ENCODE data around the gene DOP1B.

DOP1B gene

GRCh38 chr21:36145259-36145658, 11.4 kb upstream of the DOP1B start:
- H3K9me3 ChIP-seq (ENCODE audit: control insufficient read depth, insufficient read depth, low read length) = no peaks in the 10 kb centered on the region
- H3K9ac ChIP-seq (ENCODE audit: low read depth, low read length) = no peak overlapping the region
- peaks cover 3% of the 10 kb centered on the region for H3K4me1 ChIP-seq (ENCODE audit: control insufficient read depth, insufficient read depth, low read length)
- no peak overlapping the region for H3K4me3 ChIP-seq (ENCODE audit: low read depth, low read length)
- H3K36me3 ChIP-seq (ENCODE audit: control insufficient read depth, insufficient read depth, low read length) = no peaks in the 10 kb centered on the region
- no peaks in the 10 kb centered on the region for H3K27me3 ChIP-seq (ENCODE audit: control insufficient read depth, insufficient read depth, low read length)

GRCh38 chr21:36147911-36148310, 8.7 kb upstream of the DOP1B start:
- no peak overlapping the region for H3K4me3 ChIP-seq (ENCODE audit: low read depth, low read length)
- H3K27me3 ChIP-seq (ENCODE audit: control insufficient read depth, insufficient read depth, low read length) = no peaks in the 10 kb centered on the region
- no peaks in the 10 kb centered on the region for H3K36me3 ChIP-seq (ENCODE audit: control insufficient read depth, insufficient read depth, low read length)
- H3K9ac ChIP-seq (ENCODE audit: low read depth, low read length) = no peak overlapping the region
- H3K9me3 ChIP-seq (ENCODE audit: control insufficient read depth, insufficient read depth, low read length) = no peaks in the 10 kb centered on the region
- peaks cover 2% of the 10 kb centered on the region for H3K4me1 ChIP-seq (ENCODE audit: control insufficient read depth, insufficient read depth, low read length)

- Histone ChIP-seq H3K9me3 (ENCODE audit: control insufficient read depth, insufficient read depth, low read length) (no peaks in the 10 kb centered on the region), H3K4me1 (ENCODE audit: control insufficient read depth, insufficient read depth, low read length) (peaks cover 2% of the 10 kb centered on the region), H3K9ac (ENCODE audit: low read depth, low read length) (no peak overlapping the region), H3K4me3 (ENCODE audit: low read depth, low read length) (no peak overlapping the region), H3K36me3 (ENCODE audit: control insufficient read depth, insufficient read depth, low read length) (no peaks in the 10 kb centered on the region), H3K27me3 (ENCODE audit: control insufficient read depth, insufficient read depth, low read length) (no peaks in the 10 kb centered on the region)
These were observed 7.7 kb upstream of the DOP1B start for GRCh38 chr21:36148886-36149285.

- Histone ChIP-seq H3K27me3 (ENCODE audit: control insufficient read depth, insufficient read depth, low read length) (peaks cover 5% of the 10 kb centered on the region), H3K9me3 (ENCODE audit: control insufficient read depth, insufficient read depth, low read length) (no peaks in the 10 kb centered on the region), H3K9ac (ENCODE audit: low read depth, low read length) (peak overlapping the region; percentile 8), H3K4me1 (ENCODE audit: control insufficient read depth, insufficient read depth, low read length) (peaks cover 2% of the 10 kb centered on the region), H3K4me3 (ENCODE audit: low read depth, low read length) (no peak overlapping the region), H3K36me3 (ENCODE audit: control insufficient read depth, insufficient read depth, low read length) (no peaks in the 10 kb centered on the region)
These were observed 6.6 kb upstream of the DOP1B start for GRCh38 chr21:36149788-36150711.

GRCh38 chr21:36155603-36156338, 853 bp upstream of the DOP1B start:
- H3K9me3 ChIP-seq (ENCODE audit: control insufficient read depth, insufficient read depth, low read length) = no peaks in the 10 kb centered on the region
- H3K36me3 ChIP-seq (ENCODE audit: control insufficient read depth, insufficient read depth, low read length) = no peaks in the 10 kb centered on the region
- no peaks in the 10 kb centered on the region for H3K4me1 ChIP-seq (ENCODE audit: control insufficient read depth, insufficient read depth, low read length)
- peaks cover 24% of the 10 kb centered on the region for H3K27me3 ChIP-seq (ENCODE audit: control insufficient read depth, insufficient read depth, low read length)
- H3K9ac ChIP-seq (ENCODE audit: low read depth, low read length) = peak overlapping the region; percentile 12
- H3K4me3 ChIP-seq (ENCODE audit: low read depth, low read length) = peak overlapping the region; percentile 75

- Histone ChIP-seq H3K36me3 (ENCODE audit: control insufficient read depth, insufficient read depth, low read length) (no peaks in the 10 kb centered on the region), H3K9ac (ENCODE audit: low read depth, low read length) (peak overlapping the region; percentile 47), H3K9me3 (ENCODE audit: control insufficient read depth, insufficient read depth, low read length) (no peaks in the 10 kb centered on the region), H3K4me1 (ENCODE audit: control insufficient read depth, insufficient read depth, low read length) (no peaks in the 10 kb centered on the region), H3K27me3 (ENCODE audit: control insufficient read depth, insufficient read depth, low read length) (peaks cover 24% of the 10 kb centered on the region), H3K4me3 (ENCODE audit: low read depth, low read length) (peak overlapping the region; percentile 75)
These were observed 247 bp upstream of the DOP1B start for GRCh38 chr21:36156339-36156814.

- Histone ChIP-seq H3K9ac (ENCODE audit: low read depth, low read length) (no peak overlapping the region), H3K9me3 (ENCODE audit: control insufficient read depth, insufficient read depth, low read length) (no peaks in the 10 kb centered on the region), H3K27me3 (ENCODE audit: control insufficient read depth, insufficient read depth, low read length) (peaks cover 24% of the 10 kb centered on the region), H3K4me1 (ENCODE audit: control insufficient read depth, insufficient read depth, low read length) (no peaks in the 10 kb centered on the region), H3K4me3 (ENCODE audit: low read depth, low read length) (no peak overlapping the region), H3K36me3 (ENCODE audit: control insufficient read depth, insufficient read depth, low read length) (no peaks in the 10 kb centered on the region)
These were observed 2.8 kb downstream of the DOP1B start for GRCh38 chr21:36159356-36159921.

GRCh38 chr21:36160850-36161178, 4.2 kb downstream of the DOP1B start:
- Histone ChIP-seq H3K36me3 (ENCODE audit: control insufficient read depth, insufficient read depth, low read length) (no peaks in the 10 kb centered on the region), H3K9ac (ENCODE audit: low read depth, low read length) (no peak overlapping the region), H3K27me3 (ENCODE audit: control insufficient read depth, insufficient read depth, low read length) (peaks cover 10% of the 10 kb centered on the region), H3K4me3 (ENCODE audit: low read depth, low read length) (no peak overlapping the region), H3K9me3 (ENCODE audit: control insufficient read depth, insufficient read depth, low read length) (no peaks in the 10 kb centered on the region), H3K4me1 (ENCODE audit: control insufficient read depth, insufficient read depth, low read length) (no peaks in the 10 kb centered on the region)

GRCh38 chr21:36162631-36163030, 6.0 kb downstream of the DOP1B start:
- Histone ChIP-seq H3K4me3 (ENCODE audit: low read depth, low read length) (no peak overlapping the region), H3K4me1 (ENCODE audit: control insufficient read depth, insufficient read depth, low read length) (no peaks in the 10 kb centered on the region)

GRCh38 chr21:36163750-36164741, 7.4 kb downstream of the DOP1B start:
- Histone ChIP-seq H3K27me3 (ENCODE audit: control insufficient read depth, insufficient read depth, low read length) (no peaks in the 10 kb centered on the region), H3K4me1 (ENCODE audit: control insufficient read depth, insufficient read depth, low read length) (no peaks in the 10 kb centered on the region), H3K9ac (ENCODE audit: low read depth, low read length) (no peak overlapping the region), H3K9me3 (ENCODE audit: control insufficient read depth, insufficient read depth, low read length) (no peaks in the 10 kb centered on the region), H3K36me3 (ENCODE audit: control insufficient read depth, insufficient read depth, low read length) (no peaks in the 10 kb centered on the region), H3K4me3 (ENCODE audit: low read depth, low read length) (no peak overlapping the region)

More at GRCh38 chr21:36162631-36163030, 6.0 kb downstream of the DOP1B start:
- H3K27me3 ChIP-seq (ENCODE audit: control insufficient read depth, insufficient read depth, low read length) = peaks cover 6% of the 10 kb centered on the region
- H3K36me3 ChIP-seq (ENCODE audit: control insufficient read depth, insufficient read depth, low read length) = no peaks in the 10 kb centered on the region
- H3K9me3 ChIP-seq (ENCODE audit: control insufficient read depth, insufficient read depth, low read length) = no peaks in the 10 kb centered on the region
- H3K9ac ChIP-seq (ENCODE audit: low read depth, low read length) = no peak overlapping the region

GRCh38 chr21:36165356-36165755, 8.7 kb downstream of the DOP1B start:
- Histone ChIP-seq H3K9me3 (ENCODE audit: control insufficient read depth, insufficient read depth, low read length) (no peaks in the 10 kb centered on the region), H3K36me3 (ENCODE audit: control insufficient read depth, insufficient read depth, low read length) (no peaks in the 10 kb centered on the region), H3K9ac (ENCODE audit: low read depth, low read length) (no peak overlapping the region), H3K4me3 (ENCODE audit: low read depth, low read length) (no peak overlapping the region), H3K27me3 (ENCODE audit: control insufficient read depth, insufficient read depth, low read length) (no peaks in the 10 kb centered on the region), H3K4me1 (ENCODE audit: control insufficient read depth, insufficient read depth, low read length) (no peaks in the 10 kb centered on the region)
